SKM-1 (cell line): Measurements from ENCODE around the gene DCANP1.
A peak's percentile ranks its signal among the peaks of the same experiment; 100 is the strongest.

ENCODE experiments used
- DNase-seq: peaks from one replicate; lab custom pipeline; 2025; ENCODE audit not compliant: unreplicated experiment; lab: John Stamatoyannopoulos, UW

Gene DCANP1

GRCh38 chr5:135458356-135458755, 11.2 kb upstream of the DCANP1 start:
- DNase-seq, result no peak

GRCh38 chr5:135457424-135458071, 10.4 kb upstream of the DCANP1 start:
- DNase-seq, result peak; percentile 63

GRCh38 chr5:135456238-135457099, 9.3 kb upstream of the DCANP1 start:
- DNase-seq, result peak; percentile 48

- no peak for DNase-seq
These were observed 8.7 kb upstream of the DCANP1 start for GRCh38 chr5:135455876-135456237.

- no peak for DNase-seq
These were observed 7.8 kb upstream of the DCANP1 start for GRCh38 chr5:135454946-135455345.

GRCh38 chr5:135453613-135454012, 6.5 kb upstream of the DCANP1 start:
- DNase-seq, result no peak

GRCh38 chr5:135452321-135453030, 5.3 kb upstream of the DCANP1 start, which contains the start of gene TIFAB:
TSS of gene TIFAB (minus strand) at chr5:135452351. CDS start at chr5:135449939, 2,412 bp downstream.
- no peak for DNase-seq

GRCh38 chr5:135451581-135452320, 4.6 kb upstream of the DCANP1 start:
- DNase-seq, result no peak

GRCh38 chr5:135450952-135451351, 3.8 kb upstream of the DCANP1 start:
- no peak for DNase-seq

GRCh38 chr5:135450336-135450735, 3.2 kb upstream of the DCANP1 start:
- DNase-seq, result no peak

GRCh38 chr5:135449644-135450043, 2.5 kb upstream of the DCANP1 start:
- DNase-seq, result no peak

GRCh38 chr5:135448791-135449507, 1.8 kb upstream of the DCANP1 start:
- DNase-seq, result no peak

- DNase-seq, result no peak
These were observed 1.1 kb upstream of the DCANP1 start for GRCh38 chr5:135448071-135448739.

GRCh38 chr5:135446615-135447014, 533 bp downstream of the DCANP1 start:
- DNase-seq, result no peak

- DNase-seq, result no peak
These were observed 942 bp downstream of the DCANP1 start for GRCh38 chr5:135446206-135446605.

- DNase-seq, result no peak
These were observed 1.7 kb downstream of the DCANP1 start for GRCh38 chr5:135445306-135445985.

GRCh38 chr5:135444881-135445280, 2.3 kb downstream of the DCANP1 start:
- no peak for DNase-seq

- no peak for DNase-seq
These were observed 2.8 kb downstream of the DCANP1 start for GRCh38 chr5:135444360-135444759.
